T1000 (cell line): ENCODE measurements around the gene PAK6.

Experiments used
- DNase-seq: peaks from one replicate; lab custom pipeline; 2025; ENCODE audit warnings: mixed read lengths; lab: John Stamatoyannopoulos, UW

PAK6 gene

GRCh38 chr15:40276927-40277326 lies 38.1 kb downstream of the PAK6 start:
- no peak for DNase-seq

DNA sequence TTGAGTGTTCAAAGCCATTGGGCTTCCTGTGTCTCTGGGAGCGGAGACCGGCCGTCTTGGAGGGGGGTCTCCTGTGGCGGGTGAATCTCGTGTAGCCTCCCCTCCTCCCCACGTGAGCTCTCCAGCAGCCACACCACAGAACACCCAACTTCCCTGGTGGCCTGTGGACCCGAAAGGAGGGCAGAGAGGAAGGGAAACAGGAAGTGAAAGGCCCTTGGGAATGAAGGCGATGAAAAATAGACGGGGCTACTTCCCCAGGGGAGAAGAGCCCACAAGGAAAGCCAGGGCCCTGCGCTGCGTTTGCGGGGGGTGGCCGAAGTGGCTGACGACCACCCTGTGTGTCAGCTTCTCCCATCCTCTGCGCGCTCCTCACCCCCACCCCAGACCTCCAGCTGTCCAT lies 38.6 kb downstream of the PAK6 start:
- no peak for DNase-seq

GRCh38 chr15:40278026-40278425 lies 39.2 kb downstream of the PAK6 start:
- DNase-seq = no peak

- peak; percentile 55 for DNase-seq
These were observed 40.7 kb downstream of the PAK6 start for GRCh38 chr15:40279437-40280141.

DNA sequence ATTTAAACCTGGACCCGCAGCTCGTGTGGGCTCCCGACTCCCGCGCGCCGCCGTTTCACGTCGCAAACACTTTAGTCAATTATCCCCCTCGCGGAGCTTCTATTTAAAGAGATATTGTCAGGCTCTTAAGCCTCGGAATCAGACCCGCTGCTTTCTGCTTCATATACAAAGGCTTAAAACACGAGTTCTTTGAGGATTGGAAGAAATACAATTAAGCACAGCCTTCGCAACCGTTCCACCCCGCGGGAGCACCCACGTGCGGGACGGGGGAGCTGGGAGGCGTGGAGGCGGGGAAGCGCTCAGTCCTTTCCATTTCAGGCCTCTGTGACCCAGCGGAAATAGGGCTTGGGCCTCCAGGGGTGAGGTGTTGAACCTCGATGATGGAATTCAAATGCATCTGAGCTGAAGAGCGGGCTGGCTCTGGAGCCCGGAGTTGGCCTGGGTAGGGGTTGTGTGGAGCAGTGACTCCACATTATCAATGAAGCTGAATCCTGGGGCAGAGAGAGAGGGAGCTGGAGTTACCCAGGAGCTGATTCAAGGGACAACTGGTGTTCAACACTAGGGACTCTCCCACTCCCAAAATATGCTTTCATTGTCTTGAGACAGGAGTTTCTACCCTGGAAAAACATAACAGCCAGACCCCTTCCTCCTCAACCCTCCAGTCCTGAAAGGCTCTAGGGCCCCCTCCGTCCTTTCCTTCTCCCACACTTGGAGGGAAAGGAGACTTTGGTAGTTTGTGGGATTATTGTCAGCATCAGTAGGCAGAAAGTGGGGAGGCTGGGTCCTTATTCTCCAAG lies 41.6 kb downstream of the PAK6 start:
- DNase-seq = no peak

- DNase-seq = no peak
These were observed 42.4 kb downstream of the PAK6 start for GRCh38 chr15:40281057-40281800.

DNA sequence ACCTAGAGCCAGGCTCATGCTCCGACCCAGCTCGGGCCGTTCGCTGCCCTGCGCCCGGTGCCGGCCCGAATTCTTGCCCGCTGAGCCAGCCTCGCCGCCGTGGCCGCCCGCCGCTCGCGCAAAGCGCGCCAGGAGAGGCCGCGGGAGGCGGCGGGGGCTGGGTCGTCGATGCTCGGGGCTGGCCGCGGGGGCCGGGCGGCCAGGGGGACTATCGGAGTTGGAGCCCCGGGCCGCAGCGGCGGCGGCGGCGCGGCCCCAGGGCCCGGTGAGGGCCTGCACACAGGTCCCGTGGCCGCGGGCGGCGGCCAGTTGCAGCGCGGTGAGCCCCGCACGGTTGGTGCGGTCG lies 42.9 kb downstream of the PAK6 start:
- DNase-seq = no peak

- DNase-seq = peak; percentile 51
These were observed 43.4 kb downstream of the PAK6 start for GRCh38 chr15:40282147-40282868.

GRCh38 chr15:40282869-40283614 lies 44.2 kb downstream of the PAK6 start, which contains the start of gene ANKRD63:
ANKRD63 (minus strand) TSS chr15:40283064; CDS start chr15:40282586, 478 bp downstream.
- DNase-seq = no peak

GRCh38 chr15:40283615-40284300 lies 44.9 kb downstream of the PAK6 start:
- DNase-seq = no peak

DNA sequence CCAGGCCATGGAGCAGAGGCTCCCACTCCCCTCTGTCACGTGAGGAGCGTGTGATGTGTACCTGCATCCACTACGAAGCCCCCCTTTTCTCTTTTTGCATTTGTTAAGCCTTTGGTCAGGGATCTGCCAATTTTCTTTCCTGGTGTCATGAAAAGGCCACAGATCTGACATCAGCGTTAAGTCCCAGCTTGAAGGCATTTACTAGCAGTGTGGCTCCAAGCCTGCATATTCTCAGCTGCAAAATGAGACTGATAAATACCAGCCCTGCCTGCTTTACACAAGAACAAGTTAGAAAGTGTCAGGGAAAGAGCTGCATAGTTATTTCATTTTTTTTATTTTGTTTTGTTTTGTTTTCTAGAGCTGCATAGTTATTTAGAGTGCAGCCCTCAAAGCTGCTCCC lies 46.3 kb downstream of the PAK6 start:
- no peak for DNase-seq

DNA sequence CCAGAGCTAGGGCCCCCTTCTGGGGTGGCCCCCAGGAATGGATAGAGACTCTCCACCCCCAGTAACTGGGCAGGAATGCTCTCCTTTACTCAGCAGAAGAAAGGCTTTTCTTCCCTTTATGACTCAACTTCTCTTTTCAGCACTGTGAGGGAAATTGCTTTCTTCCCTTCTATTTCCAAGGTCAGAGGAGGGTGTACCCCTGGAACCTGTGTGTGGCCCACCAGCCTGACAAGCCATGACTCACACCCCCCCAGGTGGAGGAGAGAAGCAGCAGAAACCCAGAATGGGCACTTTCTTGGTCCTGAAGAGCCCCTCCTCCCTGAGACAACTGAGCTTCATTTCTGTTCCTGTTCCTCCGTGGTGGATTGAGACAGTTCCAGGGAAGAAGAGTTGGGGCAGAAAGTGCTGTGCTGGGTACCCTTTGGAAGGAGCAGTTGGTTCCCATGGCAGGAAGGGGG lies 46.7 kb downstream of the PAK6 start:
- no peak for DNase-seq

DNA sequence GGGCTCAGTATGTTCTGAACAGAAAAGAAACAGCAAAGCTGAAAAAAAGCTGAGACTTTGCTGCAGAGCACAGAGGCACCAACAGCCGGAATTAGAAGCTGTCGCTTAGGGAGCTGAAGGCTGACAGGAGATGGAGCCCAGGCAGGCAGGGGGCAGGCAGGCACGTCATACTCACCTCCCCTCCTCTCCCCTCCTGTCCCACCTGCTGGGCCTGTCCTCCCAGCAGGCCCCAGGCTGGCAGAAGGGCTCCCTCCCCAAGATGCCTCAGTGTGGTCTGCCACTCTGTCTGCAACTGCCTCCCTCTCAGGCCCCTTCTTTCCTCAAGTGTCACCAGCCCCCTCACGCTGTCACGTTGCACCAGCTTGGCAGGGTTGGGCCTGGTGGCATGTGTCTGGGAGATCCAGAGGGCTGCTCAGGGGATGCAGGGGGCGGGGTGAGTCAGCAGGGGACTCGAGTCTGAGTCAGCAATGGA lies 47.2 kb downstream of the PAK6 start:
- no peak for DNase-seq

GRCh38 chr15:40286794-40287193 lies 47.9 kb downstream of the PAK6 start:
- no peak for DNase-seq

DNA sequence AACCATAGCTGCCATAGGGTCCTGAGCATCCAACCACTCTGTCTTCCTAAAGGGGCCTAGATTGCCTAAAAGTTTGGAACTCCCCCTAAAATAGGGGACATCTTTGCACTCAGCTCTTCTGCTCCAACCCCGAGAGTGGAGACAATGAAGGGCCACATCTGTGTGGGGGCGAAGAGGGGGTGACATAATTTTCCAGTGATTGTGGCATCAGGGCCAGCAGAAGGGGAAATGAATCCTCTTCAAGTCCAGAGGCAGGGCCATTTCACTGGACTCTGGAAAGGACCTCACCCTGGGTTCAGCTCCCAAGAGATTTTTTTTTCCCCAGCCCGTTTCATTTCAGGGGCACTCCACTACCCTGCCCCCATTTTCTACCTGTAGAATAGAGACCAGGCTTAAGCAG lies 48.6 kb downstream of the PAK6 start:
- DNase-seq = no peak

DNA sequence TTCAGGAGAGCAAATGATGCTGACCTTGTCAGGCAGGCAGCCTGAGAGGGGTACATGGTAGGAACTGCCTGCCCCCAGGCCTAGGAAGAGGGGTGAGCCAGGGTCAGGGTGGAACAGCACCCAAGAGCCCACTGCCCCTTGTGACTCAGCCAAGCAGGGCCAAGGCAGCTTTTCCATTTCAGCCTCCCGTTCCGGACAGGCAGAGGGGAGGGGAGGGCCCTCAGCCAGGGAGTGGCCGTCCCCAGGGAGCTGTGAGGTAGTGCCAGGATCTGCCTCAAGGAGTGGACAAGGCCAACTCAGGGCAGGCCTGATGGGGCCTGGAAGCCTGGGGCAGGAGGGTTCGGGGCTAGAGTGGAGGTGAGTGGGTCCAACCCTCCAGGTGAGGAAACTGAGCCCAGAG lies 49.1 kb downstream of the PAK6 start:
- DNase-seq = no peak

GRCh38 chr15:40289140-40289775 lies 50.4 kb downstream of the PAK6 start:
- no peak for DNase-seq

DNA sequence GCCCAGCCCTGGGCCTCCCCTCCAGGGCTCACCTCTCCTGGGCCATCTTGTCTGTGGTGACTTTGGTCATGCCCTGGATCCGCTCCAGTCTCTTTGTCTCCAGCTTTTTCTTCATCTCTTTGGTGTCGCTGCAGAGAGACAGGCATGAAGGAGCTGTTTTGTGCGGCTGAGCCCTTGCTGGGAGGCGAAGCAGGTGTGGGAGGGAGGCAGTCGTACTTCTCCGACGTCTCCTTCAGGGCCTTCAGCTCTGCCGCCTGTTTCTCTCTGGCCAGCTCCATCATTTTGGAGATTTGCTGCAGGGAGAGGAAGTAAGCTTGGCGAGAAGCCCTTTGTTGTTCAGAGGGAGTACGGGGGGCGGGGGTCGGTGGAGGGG lies 51.7 kb downstream of the PAK6 start:
- DNase-seq = no peak

- peak; percentile 29 for DNase-seq
These were observed 52.2 kb downstream of the PAK6 start for GRCh38 chr15:40290918-40291574.

- no peak for DNase-seq
These were observed 53.4 kb downstream of the PAK6 start for GRCh38 chr15:40292246-40292645.
